Stimulated activated CD4-positive, alpha-beta T cell treated with anti-CD3 and anti-CD28 coated beads, Interleukin-2, amount 100 ng/mL, for 24 hours (primary cell): ENCODE results near the gene MNX1.

Experiments
- DNase-seq, 2 donors: peaks; one replicate each; pipeline ENCODE4 v3.0.0-alpha.2; 2020

Gene MNX1

DNA sequence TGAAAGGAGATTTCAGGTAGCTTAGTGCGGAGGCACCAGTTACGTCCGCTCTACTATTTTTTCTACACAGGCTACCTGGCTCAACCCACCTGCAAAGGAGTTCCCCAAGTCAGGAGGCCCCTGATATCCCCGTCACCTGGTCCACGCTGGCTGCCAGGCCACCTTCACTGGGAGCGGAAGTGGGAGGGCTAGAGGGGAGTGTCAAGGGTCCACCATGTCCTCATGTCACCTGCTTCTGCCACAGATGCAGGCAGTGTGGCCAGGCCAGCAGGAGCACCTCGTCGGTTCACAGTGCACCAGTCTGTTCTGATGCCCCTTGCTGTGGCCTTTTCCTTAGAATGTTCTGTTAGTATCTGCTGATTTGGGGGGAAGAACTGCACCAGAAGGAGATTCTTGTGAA is 44.1 kb downstream of the MNX1 start:
- no peak for DNase-seq

DNA sequence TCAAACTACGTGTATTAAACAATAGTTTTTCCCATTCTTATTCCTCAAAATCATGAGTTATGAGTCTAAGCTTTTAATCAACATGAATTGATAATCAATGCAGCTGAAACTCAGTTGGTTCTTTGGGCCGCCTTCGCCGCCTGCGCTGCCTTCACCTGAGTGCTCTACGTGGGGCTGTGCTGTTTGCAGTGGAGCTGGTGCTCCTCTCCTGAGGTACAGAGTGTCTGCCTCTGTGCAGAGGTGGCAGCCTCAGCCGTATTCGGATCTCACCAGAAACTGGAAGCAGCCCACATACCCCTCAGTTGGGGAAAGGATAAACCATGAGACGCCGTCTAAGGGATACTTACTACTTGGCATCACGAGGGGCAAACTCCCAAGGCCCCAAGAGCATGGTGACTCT is 45.5 kb downstream of the MNX1 start:
- no peak for DNase-seq

DNA sequence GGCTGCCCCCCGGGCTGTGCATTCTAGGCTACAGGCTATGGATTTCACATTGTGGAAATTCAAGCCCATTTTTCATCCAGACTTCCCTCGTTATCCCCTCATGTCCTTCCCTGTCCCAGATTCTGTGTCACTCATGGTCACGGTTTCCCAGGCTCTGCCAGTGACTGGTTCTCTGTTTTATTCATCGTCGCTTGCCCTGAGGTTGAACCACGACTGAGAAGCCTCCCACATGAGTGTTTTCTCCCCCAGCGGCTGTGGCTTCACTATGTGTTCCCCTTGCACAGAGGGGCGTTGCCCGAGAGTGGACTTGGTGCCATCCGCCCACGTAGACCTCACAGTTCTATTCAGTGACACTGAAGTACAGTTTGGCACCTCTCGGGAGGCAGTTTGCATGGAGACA is 47.0 kb downstream of the MNX1 start:
- DNase-seq = no peak

GRCh38 chr7:156962897-156963296 is 47.6 kb downstream of the MNX1 start:
- no peak for DNase-seq

GRCh38 chr7:156962145-156962544 is 48.3 kb downstream of the MNX1 start:
- DNase-seq = no peak

DNA sequence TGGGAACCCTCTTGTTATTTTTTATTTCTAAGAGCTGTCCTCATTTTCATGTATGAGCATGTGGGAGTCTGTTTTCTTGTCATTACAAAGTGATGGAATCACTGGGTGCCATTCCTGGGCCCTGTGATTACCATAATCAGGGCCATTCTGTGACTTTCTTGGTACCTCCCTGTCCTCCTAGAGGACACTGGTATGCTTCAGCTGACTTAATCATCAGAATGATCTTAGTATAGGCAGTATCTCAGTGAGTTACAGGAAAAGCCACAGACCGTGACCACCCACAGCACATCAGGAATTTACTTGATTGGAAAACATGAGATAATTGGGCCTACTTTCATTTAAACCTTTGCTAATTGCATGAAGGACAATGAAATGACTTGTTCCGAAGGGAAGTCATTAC is 53.7 kb downstream of the MNX1 start:
- no peak for DNase-seq

- DNase-seq = no peak
Observed at GRCh38 chr7:156954941-156955340, 55.5 kb downstream of the MNX1 start.
